ENCODE data around the gene PRELID3B.
A peak's percentile ranks its signal among the peaks of the same experiment; 100 is the strongest.
"Not testable (repeated sequence)": the region's sequence is repeated elsewhere in the genome, so short reads cannot be mapped to it uniquely, and the experiment has no call there.

The PRELID3B gene

DNA sequence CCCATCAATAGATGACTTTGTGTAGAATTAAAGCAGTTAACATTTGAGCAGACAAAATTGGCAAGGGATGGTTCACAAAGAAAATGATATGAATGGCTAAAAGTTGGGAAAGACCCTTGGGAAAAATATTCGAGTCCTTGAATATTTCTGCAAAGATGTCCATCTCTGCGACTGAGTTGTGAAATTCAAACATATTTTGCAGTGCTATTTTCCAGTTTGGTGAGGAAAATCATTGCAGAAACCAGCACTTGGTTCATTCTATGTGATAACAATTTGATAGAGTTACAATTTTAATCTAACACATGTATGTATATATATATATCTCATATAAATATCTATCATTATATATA lies 6.1 kb upstream of the PRELID3B start:
- no peak for DNase-seq (ENCODE audit: low read depth in 3 of 3)

DNA sequence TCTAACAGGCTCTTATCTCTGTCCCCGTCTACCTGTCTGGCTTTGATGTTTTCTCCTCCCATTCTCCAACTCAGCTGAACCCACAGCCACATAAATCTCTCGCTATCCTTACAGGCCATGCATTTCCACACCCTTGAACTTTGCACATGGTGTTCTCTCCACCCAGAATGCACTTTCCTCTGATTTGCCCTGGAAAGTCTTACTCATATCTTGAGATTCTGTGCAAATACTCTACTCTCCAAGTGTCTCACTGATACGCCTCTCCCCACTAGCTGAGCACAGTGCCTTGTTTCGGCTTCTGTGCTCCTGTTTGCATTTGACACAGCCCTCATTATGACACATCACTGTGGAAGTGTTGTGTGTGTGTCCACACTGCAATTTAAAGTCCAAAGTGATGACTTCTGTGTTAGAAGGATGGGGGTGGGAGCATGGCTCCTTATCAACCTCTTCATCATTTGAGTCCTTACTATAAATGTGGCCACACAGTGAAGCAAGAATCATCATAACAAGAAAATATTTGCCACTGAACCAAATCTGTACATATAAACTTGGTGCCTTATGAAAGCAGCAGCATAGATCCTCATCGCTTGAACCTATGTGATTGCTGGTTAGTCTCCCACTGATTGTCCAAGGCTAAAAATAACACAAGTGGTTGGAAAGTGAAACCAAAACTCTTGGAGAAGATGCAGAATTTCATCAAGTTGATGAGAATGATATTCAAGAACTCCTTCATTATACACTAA lies 5.5 kb upstream of the PRELID3B start:
- no peak for DNase-seq (ENCODE audit: low read depth in 3 of 3)

DNA sequence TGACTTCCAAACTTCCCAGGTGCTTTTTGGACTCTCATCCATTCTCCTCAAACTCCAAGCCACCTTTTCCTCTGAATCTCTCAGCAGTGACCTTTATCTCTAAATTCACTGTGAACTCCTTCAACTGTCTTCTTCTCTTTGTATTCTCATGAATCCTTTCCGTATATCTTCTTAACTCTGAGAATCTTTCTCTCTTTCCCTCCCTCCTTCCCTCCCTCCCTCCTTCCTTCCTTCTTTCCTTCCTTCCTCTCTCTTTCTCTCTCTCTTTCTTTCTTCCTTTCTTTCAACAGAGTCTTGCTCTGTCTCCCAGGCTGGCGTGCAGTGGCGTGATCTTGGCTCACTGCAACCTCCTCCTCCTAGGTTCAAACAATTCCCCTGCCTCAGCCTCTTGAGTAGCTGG lies 4.3 kb upstream of the PRELID3B start:
- DNase-seq (ENCODE audit: low read depth in 3 of 3) = no peak

DNA sequence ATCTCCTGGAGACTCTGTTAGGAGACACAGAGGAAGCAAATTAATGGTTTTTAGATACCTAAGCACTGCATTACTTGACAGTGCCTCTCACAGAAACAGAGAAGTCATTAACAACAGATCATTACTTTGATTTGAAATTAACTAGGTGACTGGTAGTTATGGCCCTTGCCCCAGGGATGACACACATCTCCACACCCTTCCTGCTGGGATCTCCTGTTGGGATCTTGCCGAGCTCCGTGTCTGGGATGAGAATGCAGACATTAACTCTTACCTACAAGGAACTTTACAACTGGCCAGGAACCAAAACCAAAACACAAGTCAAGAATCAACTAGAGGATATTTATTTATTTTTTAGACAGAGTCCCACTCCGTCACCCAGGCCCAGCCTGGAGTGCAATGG lies 2.2 kb upstream of the PRELID3B start:
- no peak for DNase-seq (ENCODE audit: low read depth in 3 of 3)

DNA sequence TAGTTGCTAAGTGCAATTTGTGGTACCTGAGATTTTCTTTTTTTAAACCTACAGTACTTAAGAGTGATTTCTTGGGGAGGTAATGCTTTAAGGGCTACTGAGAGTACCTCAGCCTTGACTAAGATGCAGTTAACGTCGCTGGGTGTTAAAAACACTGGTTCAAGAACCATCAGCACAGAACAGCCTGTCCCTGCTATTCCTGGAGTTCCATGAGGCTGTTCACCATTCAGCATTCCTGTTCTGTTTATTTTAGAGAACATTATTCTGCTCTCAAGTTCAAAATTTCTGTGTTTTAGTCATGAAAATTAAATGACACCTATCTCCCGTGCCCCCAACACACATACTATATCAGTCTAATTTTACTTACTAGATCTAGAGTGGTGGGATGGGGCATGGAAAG lies 1.7 kb upstream of the PRELID3B start:
- no peak for DNase-seq (ENCODE audit: low read depth in 3 of 3)

DNA sequence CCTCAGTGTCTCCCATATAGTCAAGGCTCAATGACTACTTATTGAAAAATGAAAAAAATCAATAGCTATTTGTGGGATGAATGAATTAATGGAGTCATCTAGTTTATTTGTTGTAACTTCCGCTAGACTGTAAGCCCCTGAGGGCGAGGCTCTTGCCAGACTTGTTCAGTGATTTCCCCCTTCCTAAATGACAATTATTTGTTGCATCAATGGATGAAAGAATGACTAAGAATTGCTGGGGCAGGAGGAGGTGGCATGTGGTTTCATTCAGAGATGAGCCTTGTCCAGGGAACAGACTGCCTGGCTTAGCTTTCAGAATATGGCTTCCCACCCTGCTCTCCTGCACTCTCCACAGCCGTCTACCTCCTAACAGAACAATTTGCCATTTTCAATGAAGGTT lies 1.1 kb upstream of the PRELID3B start:
- no peak for DNase-seq (ENCODE audit: low read depth in 3 of 3)

DNA sequence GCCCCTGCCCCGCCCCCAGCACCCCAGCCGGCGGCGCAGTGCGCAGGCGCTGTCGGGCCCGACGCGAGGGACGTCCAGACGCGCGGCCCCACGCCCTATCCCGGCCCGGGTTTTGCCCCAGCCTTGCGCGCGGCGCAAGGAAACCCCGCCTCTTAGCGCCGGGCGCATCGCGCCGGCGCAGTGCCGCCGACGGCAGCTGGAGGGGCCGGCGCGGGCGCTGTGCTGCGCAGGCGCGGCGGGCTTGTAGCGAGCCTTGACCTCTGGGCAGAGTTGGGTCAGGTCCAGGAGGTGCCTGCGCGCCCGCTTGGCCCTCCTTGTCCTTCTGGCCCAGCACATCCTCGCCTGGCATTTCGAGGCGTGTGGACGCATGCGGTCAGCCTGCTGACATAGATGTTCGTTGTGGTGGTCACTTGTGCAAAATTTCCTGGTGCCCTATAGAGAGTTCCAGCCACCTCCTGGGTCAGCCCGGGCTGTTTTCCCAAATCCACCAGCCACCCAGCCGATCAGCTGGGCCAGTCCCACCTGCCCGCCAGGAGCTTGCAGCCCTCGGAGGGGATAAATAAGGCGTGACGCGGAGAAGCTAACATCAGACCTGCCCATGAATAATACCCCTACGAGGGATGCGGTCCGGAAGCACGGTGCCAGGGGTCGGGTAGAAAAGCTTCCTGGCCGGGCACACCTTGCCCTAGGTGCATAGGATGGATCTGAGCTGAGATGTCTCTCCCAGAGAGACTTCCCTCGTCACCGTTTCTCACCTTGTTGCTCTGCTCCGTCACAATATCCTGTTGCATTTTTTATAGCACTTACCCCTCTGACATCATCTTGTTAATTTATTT lies 428 bp upstream of the PRELID3B start:
- peak; percentile 88 to 90 (median 89) for DNase-seq (ENCODE audit: low read depth in 3 of 3)

DNA sequence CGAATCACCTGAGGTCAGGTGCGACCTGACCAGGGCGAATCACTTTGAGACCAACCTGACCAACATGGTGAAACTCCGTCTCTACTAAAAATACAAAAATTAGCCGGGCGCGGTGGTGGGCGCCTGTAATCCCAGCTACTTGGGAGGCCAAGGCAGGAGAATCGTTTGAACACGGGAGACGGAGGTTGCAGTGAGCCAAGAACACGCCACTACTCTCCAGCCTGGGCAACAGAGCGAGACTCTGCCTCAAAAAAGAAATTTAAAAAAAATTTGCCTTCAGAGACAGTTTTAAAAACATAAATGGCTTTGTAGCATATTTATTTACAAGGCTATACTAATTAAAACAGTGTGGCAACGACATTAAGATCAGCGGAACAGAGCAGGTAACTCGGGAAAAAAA lies 1.1 kb downstream of the PRELID3B start:
- DNase-seq (ENCODE audit: low read depth in 3 of 3) = not testable (repeated sequence)

DNA sequence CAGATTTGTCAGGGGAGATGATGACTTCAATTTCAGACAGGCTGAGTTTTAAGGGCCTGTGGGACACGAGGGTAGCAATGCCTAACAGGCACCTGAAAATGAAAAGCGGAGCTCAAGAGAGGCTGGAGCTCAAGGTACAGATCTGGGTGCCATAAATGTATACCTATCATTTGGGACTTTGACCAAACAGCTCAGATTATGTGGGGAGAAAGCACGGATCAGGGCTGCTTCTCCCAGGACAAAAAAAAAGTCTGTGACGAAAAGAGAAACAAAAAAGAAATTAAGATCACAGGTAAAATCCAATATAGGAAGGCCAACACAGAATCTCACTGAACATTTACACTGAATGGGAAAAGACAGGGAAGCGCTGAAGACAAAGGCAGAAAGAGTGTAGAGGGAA lies 1.9 kb downstream of the PRELID3B start:
- no peak for DNase-seq (ENCODE audit: low read depth in 3 of 3)

DNA sequence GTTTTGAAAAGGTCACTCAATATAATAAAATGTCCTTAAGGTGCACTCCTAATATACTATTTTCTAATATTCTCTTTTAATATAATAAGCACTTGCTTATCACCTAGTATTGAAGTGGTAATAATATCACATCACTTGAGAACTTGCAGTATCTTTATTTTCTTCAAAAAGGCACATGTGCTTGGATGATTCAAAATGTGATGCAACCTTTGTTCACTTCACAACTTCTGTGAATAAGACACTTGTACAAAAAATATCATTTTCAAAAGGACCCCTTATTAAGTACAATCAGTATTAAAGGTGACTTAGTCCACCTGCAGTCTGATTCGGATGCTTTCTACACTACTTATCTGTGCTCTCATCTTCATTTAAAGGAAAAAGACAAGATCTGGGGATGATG lies 3.4 kb downstream of the PRELID3B start:
- no peak for DNase-seq (ENCODE audit: low read depth in 3 of 3)

DNA sequence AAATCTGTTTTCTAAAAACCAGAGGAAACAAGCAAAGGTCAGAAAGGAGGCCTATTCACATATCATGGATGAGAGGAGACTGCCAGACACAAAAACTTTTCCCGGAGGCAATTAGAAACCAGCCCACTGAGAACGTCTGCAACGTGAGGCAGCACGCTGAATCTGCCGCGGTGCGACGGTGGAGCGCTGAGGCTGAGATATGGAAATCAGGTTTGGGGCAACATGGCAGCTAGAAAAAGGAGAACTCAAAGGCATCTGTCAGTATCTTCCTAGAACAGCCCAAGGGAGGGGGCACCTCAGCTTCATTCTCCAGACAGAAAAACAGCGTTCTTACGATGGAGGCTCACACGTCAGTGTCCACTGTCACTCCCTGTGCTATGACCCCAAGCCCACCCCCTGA lies 5.2 kb downstream of the PRELID3B start:
- DNase-seq (ENCODE audit: low read depth in 3 of 3) = no peak

DNA sequence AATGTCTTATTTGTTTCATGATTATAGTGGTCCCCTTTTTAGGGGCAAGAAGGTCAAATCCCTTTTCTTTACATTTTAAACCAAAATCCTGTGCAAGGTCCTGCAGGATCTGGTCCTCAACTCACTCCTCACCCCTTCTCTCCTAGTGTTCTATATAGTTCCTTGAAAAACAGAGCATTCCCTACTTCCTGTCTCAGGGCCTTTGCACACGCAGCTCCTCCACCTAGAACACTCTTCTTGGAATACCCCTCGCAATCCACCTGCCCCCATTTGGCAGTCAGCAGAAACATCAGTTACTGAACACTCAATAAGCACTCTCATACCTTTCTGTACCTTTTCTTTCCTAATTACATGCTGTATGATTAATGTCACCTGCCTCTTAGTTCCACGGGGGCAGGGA lies 7.2 kb downstream of the PRELID3B start:
- no peak for DNase-seq (ENCODE audit: low read depth in 3 of 3)

DNA sequence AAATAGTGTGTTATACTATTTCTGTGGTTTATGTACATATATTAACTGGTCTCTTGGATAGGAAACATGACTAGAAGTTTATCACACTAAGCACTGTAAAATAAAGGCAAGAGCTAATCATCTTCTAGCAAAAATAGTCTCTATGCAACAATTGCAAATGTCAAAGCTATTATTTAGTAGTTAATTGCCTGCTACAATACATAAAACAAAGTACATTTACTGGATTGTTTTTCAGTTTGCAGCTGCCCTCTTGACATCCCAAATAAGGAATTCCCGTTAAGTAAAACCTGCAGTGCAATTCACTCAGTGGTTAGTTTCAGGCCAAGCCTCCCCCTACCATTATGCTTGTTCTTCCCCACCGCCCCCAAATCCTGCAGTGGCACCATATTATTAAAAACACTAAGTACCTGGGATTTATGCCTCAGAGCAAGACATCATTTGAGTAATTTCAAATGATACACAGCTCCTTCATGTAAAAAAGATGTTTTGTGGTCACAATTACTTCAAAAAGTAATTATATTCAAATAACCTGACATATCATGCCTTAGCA lies 8.9 kb downstream of the PRELID3B start:
- DNase-seq (ENCODE audit: low read depth in 3 of 3) = no peak

DNA sequence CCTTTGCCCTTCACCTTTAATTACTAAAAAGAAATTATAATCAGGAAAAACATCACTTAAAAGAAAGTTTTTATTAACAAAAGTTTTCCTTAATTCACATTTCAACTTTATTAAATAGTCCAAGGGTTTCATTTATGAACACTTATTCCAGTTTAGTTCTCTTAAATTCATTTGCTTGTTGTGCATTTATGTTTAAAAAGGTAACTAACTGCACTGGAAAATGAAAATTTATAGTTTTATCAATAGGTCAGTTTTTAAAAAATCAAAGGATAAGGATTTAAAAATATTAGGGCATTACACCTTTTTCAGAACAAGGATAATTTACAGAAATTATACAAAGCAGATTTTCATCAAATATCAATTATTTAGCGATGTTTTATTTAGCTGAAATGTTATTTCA lies 9.5 kb downstream of the PRELID3B start:
- DNase-seq (ENCODE audit: low read depth in 3 of 3) = no peak

DNA sequence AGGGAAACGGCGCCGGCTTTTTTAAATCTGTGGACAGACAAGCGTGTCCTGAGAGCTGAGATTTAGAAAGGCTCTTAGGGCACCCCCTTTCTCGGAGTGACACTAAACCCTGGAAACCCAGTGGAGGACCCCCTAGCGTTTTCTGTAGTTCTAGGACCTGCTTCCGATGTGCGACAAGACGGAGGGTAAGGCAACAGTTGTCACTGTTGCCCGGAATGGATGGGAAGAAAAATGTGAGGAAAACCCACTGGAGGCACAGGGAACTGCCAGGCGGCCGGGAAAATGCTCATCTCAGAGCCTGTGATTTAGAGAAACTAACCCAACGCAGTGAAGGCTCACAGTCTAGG lies 9.9 kb downstream of the PRELID3B start:
- no peak for DNase-seq (ENCODE audit: low read depth in 3 of 3)

DNA sequence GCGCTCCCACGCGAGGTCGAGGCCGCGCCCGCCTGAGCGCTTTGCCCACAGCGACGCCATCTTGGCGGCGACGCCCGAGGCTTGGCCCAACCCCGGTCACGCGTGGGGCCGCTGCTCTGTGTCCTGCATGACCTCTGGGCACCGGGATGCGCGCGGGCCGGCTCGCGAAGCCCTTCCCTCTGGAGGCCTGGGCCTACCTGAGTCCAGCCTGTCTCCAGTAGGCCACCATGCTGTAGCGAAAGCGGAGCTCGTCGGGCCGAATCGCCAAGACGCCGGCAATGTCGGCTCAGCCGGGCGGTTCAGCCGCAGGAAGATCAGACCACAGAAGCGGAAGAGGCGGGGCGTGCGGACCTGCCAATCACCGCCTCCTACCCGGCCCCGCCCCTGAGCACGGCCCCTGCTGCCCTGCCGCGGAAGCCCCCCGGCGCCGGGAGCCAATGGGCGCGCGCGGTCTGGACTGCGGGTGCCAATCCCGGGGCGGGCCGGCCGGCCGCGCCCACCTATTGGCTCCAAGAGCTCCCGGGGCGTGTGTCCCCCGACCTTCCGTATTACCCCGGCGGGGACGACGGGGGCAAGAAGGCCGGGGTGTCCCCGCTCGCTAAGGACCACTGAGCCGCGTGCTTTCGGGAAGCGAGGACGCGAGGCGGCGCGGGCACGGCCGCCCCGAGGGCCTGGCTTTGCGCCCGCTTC lies 10.4 kb downstream of the PRELID3B start, which contains the start of gene ATP5F1E:
Gene ATP5F1E (minus strand): TSS at position 313 of the 690 bp plus-strand sequence. CDS start 84 bp downstream, at position 229.
- DNase-seq (ENCODE audit: low read depth in 3 of 3) = peak; percentile 90 to 94 (median 94)

DNA sequence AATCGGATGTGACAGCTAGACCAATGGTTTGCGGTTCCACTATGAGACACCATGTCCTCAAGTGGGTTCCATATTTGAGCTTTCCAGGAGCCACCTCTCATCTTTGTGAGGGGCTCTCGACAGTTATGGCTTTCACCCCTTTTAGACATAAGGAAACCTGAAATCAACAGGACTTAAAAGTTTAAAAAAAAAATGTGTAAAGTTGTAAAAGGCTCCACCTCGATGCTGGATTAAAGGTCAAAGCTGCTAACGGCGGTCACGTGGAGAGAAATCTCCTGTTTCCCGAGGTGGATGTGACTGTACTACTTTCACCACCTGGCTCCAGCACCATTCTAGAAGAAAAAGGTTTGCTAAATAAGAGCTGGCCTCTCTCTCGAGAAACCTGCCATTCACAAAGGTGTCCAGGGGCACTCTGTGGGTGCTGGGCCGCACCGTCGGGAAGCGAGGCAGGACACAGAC lies 11.0 kb downstream of the PRELID3B start:
- no peak for DNase-seq (ENCODE audit: low read depth in 3 of 3)

DNA sequence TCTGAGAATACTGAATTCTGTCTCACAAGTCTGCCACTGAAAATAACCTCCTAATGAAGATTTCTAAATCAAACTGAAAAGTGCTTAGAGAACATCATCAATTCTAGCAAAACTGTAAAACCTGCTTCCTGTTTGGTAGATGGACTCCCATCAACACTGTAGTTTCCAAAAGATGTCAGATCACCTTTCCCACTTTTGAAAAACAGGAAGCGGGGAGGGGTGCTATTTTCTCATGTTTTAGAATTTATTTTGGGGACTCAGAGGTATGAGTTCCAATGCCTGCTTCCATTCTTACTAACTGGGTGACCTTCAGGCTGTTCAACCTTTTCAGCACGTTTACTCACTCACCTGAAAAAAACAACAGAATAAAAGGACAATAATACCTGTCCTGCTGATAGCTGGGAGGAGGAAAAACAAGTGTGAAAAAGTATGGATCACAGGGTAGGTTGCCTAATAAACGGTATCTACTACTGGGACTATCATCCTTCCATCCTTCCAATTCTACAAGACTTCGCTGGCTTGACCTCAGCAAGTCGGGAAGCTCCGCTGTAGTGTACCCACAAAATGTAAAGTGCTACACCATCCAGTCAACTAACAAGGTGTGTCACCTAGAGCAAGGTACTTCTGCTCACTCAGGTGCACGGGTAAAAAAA lies 11.5 kb downstream of the PRELID3B start:
- no peak for DNase-seq (ENCODE audit: low read depth in 3 of 3)

DNA sequence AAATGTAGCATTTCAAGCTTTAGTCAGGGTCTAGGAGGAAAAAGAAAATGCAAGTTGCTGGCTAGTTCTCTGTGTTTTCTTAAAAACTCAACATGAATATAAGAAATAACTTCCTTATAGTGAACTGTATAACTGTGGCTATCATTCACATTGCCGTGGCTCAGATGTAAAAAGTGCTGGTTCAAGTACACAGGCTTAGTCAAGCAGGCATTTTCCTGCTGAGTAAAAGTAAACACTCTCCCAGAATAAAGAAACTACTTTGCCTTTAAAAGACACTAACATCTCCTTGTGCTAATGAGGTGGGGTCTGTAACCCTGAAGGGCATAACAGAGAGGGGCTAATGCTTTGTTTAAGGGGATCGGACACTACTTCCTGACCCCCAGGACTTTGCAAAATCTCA lies 13.8 kb downstream of the PRELID3B start:
- DNase-seq (ENCODE audit: low read depth in 3 of 3) = no peak

DNA sequence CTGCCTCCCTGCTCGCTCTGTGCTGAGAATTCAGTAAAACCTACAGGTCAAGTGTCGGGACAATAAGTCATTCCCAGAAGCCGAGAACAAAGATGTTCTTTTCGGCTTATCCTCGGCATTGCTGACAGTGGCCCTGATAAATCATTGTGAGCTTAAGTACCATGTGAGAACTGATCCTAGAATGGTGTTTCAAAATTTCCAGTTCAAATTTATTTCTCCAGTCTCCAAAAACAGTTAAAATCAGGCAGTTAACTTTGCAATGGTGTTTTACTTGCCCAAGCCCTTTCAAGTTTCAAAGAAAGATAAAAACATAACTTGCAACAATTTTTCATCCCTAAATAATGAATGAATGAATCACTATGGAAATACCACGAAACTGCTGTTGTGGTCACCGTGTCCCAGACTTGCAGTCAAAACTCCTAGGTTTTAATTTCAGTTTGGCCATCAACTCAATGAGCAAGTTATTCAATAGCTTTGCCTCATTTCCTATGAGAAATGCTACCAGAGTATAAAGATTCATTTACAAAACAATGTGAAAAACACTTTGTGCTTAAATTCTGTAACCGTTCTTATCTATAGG lies 14.8 kb downstream of the PRELID3B start:
- no peak for DNase-seq (ENCODE audit: low read depth in 3 of 3)
